ENCODE results near the gene KLHL42. TPM values are rescaled to one million over a fixed set of nuclear protein-coding genes. Genes with fewer than 3 reads are reported as not detected.

The KLHL42 gene
- total and polyA plus RNA-seq, 8 donors = 10.7 to 21.3 (median 15.1) TPM

DNA sequence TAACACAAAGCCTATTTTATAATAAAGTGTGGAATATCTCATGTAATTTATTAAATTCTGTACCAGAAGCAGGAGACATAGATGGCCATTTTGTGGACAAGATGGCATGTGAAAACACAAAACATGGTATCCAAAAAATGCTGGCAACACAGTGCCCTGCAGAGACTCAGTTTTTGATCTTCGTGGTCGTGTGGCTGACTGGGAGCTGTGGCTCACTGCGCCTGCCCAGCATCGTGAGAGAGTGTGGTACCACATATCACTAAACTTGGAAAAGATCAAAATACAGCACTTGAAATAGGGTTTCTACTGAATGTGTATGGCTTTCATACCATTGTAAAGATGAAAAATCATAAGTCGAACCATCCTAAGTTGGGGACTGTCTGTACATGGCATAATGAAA lies 43.0 kb downstream of the KLHL42 start:
- intact Hi-C loops (cut with DNase I) = loop anchor here in 1 of 3 donors (10.0 kb wide), 1 partner anchor 78 kb away; no protein-coding TSS in a partner anchor
- WGBS, 2 donors = 86 to 87% methylated on average over 5 of the region's 5 CpGs
- no peak for DNase-seq
- no peak for FAIRE-seq
- H3K27ac ChIP-seq = no peak overlapping the region
- ATAC-seq = no peak
- no peaks in the 10 kb centered on the region for H3K36me3 ChIP-seq
- no peaks in the 10 kb centered on the region for H3K27me3 ChIP-seq
- no peak overlapping the region for H3K4me3 ChIP-seq
- peaks cover 0 to 11% (median 8%) of the 10 kb centered on the region in 3 donors for H3K4me1 ChIP-seq
- TF ChIP-seq, protein P1, sequence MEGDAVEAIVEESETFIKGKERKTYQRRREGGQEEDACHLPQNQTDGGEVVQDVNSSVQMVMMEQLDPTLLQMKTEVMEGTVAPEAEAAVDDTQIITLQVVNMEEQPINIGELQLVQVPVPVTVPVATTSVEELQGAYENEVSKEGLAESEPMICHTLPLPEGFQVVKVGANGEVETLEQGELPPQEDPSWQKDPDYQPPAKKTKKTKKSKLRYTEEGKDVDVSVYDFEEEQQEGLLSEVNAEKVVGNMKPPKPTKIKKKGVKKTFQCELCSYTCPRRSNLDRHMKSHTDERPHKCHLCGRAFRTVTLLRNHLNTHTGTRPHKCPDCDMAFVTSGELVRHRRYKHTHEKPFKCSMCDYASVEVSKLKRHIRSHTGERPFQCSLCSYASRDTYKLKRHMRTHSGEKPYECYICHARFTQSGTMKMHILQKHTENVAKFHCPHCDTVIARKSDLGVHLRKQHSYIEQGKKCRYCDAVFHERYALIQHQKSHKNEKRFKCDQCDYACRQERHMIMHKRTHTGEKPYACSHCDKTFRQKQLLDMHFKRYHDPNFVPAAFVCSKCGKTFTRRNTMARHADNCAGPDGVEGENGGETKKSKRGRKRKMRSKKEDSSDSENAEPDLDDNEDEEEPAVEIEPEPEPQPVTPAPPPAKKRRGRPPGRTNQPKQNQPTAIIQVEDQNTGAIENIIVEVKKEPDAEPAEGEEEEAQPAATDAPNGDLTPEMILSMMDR (IDR thresholded peaks at IDR 0.05) = no peak
- H3K9me3 ChIP-seq = no peaks in the 10 kb centered on the region

DNA sequence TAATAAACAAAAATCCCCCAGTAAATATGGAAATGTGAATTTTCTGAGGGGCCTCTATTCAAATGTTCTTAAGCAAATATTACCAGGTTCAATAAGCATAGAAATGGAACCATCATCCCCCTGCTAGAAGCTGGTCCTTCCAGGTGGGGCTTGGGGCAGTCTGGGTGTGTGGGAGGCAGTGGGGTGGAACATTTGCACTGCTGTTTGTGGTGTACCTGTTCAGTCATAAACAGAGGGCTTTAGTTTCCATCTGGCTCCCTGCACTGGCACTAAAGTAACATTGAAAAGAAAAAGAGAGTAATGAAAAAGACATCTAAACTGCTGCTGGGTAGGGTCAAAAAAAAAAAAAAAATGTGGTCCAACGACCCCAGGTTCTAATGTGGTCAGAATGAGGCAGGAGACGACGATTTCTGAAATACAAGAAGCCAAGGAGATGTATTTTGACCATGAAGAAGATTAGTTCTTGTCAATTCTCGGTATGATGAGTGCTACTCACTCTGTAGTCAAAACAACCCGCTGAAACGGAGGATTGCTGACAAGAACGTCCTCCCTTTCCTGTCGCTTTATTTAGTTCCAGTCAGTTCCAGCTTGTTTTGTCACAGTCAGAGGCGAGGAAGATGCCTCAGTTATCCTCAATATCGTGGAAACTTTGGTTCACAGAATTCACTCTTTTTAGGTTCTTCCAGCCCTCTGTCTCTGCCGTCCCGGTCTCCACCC lies 44.3 kb downstream of the KLHL42 start:
- WGBS, 2 donors = 68 to 70% methylated on average over 12 of the region's 12 CpGs
- no peak for ATAC-seq
- TF ChIP-seq, protein P1 (IDR thresholded peaks at IDR 0.05) = no peak

DNA sequence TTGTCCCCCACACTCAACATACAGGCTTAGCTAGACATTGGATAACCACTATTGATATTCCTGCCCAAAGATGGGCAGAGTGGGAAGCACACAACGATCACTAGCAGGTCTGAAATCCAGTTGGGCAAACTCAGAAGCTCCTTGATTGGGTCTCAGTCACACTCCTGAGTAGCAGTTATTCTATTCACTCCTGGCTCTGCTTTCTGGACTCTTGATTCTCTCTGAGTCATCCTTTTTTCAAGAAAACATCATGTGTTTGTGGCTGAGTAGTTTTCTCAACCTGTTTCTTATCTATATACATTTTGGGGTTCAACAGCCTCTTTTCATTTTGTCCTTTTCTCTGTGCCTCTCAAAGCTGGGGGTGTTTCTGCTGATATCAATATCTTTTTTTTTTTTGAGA lies 46.0 kb downstream of the KLHL42 start:
- no peak for FAIRE-seq
- peaks cover 0 to 6% (median 0%) of the 10 kb centered on the region in 3 donors for H3K4me1 ChIP-seq

More for the DNA sequence above, 44.3 kb downstream of the KLHL42 start:
- no peaks in the 10 kb centered on the region for H3K9me3 ChIP-seq
- DNase-seq = no peak
- intact Hi-C loops (cut with DNase I) = loop anchor here in 1 of 3 donors (10.0 kb wide), 1 partner anchor 79 kb away; no protein-coding TSS in a partner anchor
- H3K36me3 ChIP-seq = no peaks in the 10 kb centered on the region
- no peak overlapping the region for H3K27ac ChIP-seq
- H3K27me3 ChIP-seq = no peaks in the 10 kb centered on the region
- no peak overlapping the region for H3K4me3 ChIP-seq
- H3K4me1 ChIP-seq = peaks cover 0 to 11% (median under 1%) of the 10 kb centered on the region in 3 donors
- no peak for FAIRE-seq

DNA sequence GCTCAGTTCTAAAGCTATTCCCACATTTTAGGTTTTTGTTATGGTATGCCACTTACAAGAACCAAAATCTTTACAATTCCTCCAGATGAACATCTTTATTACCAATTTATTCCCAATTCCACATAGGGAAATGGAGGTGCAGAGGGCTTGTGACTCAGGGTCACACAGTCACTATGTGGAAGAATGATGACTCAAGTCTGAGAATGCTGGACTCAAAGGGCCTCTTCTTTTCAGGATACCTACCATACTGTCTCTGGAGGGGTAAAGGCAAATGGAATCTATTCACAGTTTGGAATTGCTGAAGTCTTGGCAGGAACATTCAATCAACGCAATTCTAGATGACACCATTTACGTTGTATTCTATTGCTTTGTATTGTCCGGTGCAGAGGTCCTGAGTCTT lies 48.2 kb downstream of the KLHL42 start:
- DNase-seq (no peak), FAIRE-seq (no peak), ATAC-seq (no peak)
- H3K4me1 ChIP-seq = no peaks in the 10 kb centered on the region
- WGBS, 2 donors = 92 to 93% methylated on average over 3 of the region's 3 CpGs
- no peak overlapping the region for H3K4me3 ChIP-seq
- H3K9me3 ChIP-seq = no peaks in the 10 kb centered on the region
- no peaks in the 10 kb centered on the region for H3K36me3 ChIP-seq
- intact Hi-C loops (cut with DNase I) = loop anchor here in 1 of 3 donors (10.0 kb wide), 1 partner anchor 83 kb away; no protein-coding TSS in a partner anchor
- TF ChIP-seq, protein P1 (IDR thresholded peaks at IDR 0.05) = no peak
- no peak overlapping the region for H3K27ac ChIP-seq
- no peaks in the 10 kb centered on the region for H3K27me3 ChIP-seq

More for the DNA sequence above, 46.0 kb downstream of the KLHL42 start:
- Histone ChIP-seq H3K27ac (no peak overlapping the region), H3K4me3 (no peak overlapping the region), H3K27me3 (no peaks in the 10 kb centered on the region), H3K9me3 (no peaks in the 10 kb centered on the region), H3K36me3 (no peaks in the 10 kb centered on the region)
- ATAC-seq (no peak), DNase-seq (no peak)
- TF ChIP-seq, protein P1 (IDR thresholded peaks at IDR 0.05) = no peak
- intact Hi-C loops (cut with DNase I) = loop anchor here in 1 of 3 donors (10.0 kb wide), 1 partner anchor 81 kb away; no protein-coding TSS in a partner anchor
- 73 to 77% methylated on average over 1 of the region's 1 CpG for WGBS, 2 donors
